HUES48 (cell line): ENCODE measurements around the gene FAM180A.

Experiments used
- H3K27ac ChIP-seq: one replicate; pipeline ENCODE4 v1.7.0; 2013; ENCODE audit warnings: low read depth, low read length, inconsistent platforms
- H3K27me3 ChIP-seq: 2 replicates; pipeline ENCODE4 v1.6.1; 2013; ENCODE audit warnings: mild to moderate bottlenecking, low read length; ENCODE audit not compliant: control insufficient read depth, insufficient read depth
- H3K36me3 ChIP-seq: 2 replicates; pipeline ENCODE4 v1.6.1; 2013; ENCODE audit warnings: low read length; ENCODE audit not compliant: control insufficient read depth, insufficient read depth
- H3K4me1 ChIP-seq: 2 replicates; pipeline ENCODE4 v1.6.1; 2013; ENCODE audit warnings: mild to moderate bottlenecking, low read length; ENCODE audit not compliant: control insufficient read depth, insufficient read depth
- H3K4me3 ChIP-seq: 2 replicates; pipeline ENCODE4 v1.5.1; 2013; ENCODE audit warnings: mild to moderate bottlenecking, low read depth, low read length
- H3K9ac ChIP-seq: 2 replicates; pipeline ENCODE4 v1.6.1; 2013; ENCODE audit warnings: mild to moderate bottlenecking, low read depth, low read length, moderate library complexity
- H3K9me3 ChIP-seq: 2 replicates; pipeline ENCODE4 v1.6.1; 2013; ENCODE audit warnings: low read length; ENCODE audit not compliant: control insufficient read depth, insufficient read depth

FAM180A gene

DNA sequence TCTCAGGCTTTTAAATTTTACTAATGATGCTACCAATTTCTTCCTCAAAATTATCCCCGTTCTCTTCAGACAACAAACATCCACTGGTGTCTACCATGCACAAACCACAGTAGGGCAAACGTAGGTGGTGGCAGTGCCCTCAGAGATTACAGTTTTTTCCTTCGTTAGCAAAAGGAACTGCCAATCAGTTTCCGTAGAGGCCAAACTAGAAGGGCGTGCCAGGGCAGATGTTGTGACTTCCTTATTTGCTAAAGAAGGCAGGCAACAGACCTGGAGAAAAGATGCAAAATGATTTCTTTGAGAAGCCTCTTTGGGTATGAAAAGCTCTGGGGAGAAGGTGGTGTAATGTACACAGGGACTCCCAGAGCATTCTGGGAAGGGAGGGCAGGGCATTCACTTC lies 7.6 kb upstream of the FAM180A start:
- H3K4me3 ChIP-seq, result no peak overlapping the region
- H3K27ac ChIP-seq, result no peak overlapping the region
- no peaks in the 10 kb centered on the region for H3K27me3 ChIP-seq
- no peak overlapping the region for H3K9ac ChIP-seq
- H3K9me3 ChIP-seq, result no peaks in the 10 kb centered on the region
- H3K4me1 ChIP-seq, result peaks cover 15% of the 10 kb centered on the region
- H3K36me3 ChIP-seq, result no peaks in the 10 kb centered on the region

GRCh38 chr7:135755351-135755753 lies 6.7 kb upstream of the FAM180A start:
- H3K4me3 ChIP-seq, result no peak overlapping the region
- no peaks in the 10 kb centered on the region for H3K36me3 ChIP-seq
- no peaks in the 10 kb centered on the region for H3K9me3 ChIP-seq
- H3K27ac ChIP-seq, result no peak overlapping the region
- H3K9ac ChIP-seq, result no peak overlapping the region
- peaks cover 15% of the 10 kb centered on the region for H3K4me1 ChIP-seq
- H3K27me3 ChIP-seq, result no peaks in the 10 kb centered on the region

DNA sequence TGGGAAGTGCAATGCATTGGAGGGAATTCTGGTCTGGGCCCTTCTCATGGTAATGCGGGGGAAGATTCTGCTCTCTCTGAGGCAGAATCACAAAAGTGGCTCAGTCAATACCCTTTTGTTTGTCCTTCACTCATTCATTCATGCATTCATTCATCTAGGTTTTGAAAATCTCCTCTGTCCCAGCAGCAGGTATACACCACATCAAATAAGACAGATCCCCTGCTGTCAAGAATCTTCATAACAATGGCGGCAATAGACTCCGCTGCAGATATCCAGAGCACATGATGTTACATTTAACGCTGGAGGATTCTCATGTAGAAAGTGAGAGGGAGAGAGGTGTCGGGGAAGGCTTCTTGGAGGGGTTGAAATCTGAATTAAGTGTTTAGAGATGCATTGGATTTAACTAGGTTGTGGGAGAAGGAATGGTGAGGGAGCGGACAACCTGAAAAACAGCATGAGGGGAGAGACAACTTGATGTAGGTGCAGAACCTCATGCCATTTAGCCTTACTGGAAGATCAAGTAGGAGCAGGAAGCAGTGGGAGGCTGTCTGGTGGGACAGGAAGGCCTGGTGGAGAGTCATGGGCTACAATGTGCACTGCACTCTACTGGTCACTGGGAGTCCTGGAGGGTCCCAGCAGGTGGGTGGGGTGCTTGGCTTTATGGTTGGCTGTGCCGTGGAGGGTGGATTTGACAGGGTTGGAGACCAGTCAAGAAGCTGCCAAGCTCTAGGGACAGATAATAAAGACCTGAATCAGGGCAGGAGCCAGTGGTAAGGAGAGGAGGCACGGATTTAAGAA lies 5.2 kb upstream of the FAM180A start:
- Histone ChIP-seq H3K36me3 (no peaks in the 10 kb centered on the region), H3K9ac (no peak overlapping the region), H3K27ac (peak overlapping the region; percentile 69), H3K4me3 (no peak overlapping the region), H3K27me3 (no peaks in the 10 kb centered on the region), H3K4me1 (peaks cover 10% of the 10 kb centered on the region), H3K9me3 (no peaks in the 10 kb centered on the region)

DNA sequence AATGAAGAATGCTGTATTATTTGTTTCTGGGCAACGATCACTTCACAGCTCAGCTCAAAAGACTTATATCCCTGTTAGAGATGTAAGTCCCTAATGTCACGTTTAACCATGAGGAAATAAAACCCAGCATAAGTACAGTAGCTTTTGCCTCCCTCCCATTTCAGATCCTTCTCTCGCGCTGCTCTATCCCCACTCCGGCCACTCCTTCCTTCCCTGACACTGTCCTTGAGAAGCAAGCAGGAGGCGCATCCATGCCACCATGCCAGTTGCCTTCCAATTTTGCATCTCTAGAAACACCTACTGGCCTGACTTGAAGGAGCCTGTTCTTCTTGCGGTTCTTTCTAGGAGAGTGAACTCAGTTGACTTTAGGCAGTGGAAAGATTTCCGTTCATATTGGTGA lies 1.2 kb downstream of the FAM180A start:
- no peak overlapping the region for H3K9ac ChIP-seq
- no peaks in the 10 kb centered on the region for H3K9me3 ChIP-seq
- no peak overlapping the region for H3K4me3 ChIP-seq
- H3K4me1 ChIP-seq, result peaks cover 6% of the 10 kb centered on the region
- H3K27ac ChIP-seq, result no peak overlapping the region
- no peaks in the 10 kb centered on the region for H3K36me3 ChIP-seq
- H3K27me3 ChIP-seq, result no peaks in the 10 kb centered on the region

GRCh38 chr7:135745703-135746312 lies 2.8 kb downstream of the FAM180A start:
- Histone ChIP-seq H3K9ac (no peak overlapping the region), H3K27ac (no peak overlapping the region), H3K4me3 (no peak overlapping the region)

GRCh38 chr7:135744938-135745702 lies 3.5 kb downstream of the FAM180A start:
- Histone ChIP-seq H3K4me3 (no peak overlapping the region), H3K4me1 (peaks cover 6% of the 10 kb centered on the region), H3K36me3 (no peaks in the 10 kb centered on the region), H3K27ac (no peak overlapping the region), H3K27me3 (no peaks in the 10 kb centered on the region), H3K9ac (no peak overlapping the region), H3K9me3 (no peaks in the 10 kb centered on the region)

More at GRCh38 chr7:135745703-135746312, 2.8 kb downstream of the FAM180A start:
- no peaks in the 10 kb centered on the region for H3K36me3 ChIP-seq
- H3K9me3 ChIP-seq, result no peaks in the 10 kb centered on the region
- H3K27me3 ChIP-seq, result no peaks in the 10 kb centered on the region
- peaks cover 6% of the 10 kb centered on the region for H3K4me1 ChIP-seq

DNA sequence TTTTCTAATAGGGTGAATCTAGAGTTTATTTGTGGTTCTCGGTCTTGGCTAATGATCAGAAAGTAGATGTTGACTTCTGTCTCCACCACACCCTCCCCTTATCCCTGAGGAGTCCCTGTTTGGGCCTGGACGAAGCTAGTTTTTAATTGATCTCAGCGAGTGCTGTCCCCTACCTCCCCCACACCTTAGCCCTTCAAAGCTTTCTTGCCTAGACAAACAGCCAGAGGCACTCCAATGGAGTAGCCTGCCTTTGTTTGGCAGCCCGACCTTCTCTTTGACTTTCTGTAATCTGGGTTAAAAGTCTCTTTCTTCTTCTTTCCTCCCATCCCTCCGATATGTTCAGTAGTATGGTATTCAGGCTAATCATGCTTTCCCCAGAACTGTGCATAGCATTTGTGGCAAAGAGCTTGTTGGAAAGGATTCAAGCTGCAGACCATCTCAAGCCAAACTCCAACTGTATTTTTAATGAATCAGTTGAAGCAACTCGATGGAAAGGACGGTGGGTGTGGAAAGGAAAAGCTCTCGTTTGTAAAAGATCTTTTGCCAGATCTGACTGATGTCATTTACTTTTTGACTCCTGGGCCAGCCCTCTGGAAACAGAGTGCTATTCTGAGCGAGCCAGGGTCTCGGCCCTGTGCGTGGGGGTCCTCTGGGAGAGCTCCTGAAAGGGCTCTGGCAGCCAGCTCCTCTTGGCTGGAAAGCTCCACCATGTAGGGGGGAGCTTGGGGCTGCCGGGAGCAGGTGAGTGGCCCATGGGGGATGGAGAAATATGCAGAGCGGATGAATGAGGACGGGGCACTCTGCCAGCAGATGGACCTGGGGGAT lies 4.5 kb downstream of the FAM180A start:
- no peaks in the 10 kb centered on the region for H3K9me3 ChIP-seq
- no peak overlapping the region for H3K27ac ChIP-seq
- H3K27me3 ChIP-seq, result no peaks in the 10 kb centered on the region
- H3K9ac ChIP-seq, result no peak overlapping the region
- H3K4me1 ChIP-seq, result peaks cover 6% of the 10 kb centered on the region
- H3K4me3 ChIP-seq, result no peak overlapping the region
- no peaks in the 10 kb centered on the region for H3K36me3 ChIP-seq

DNA sequence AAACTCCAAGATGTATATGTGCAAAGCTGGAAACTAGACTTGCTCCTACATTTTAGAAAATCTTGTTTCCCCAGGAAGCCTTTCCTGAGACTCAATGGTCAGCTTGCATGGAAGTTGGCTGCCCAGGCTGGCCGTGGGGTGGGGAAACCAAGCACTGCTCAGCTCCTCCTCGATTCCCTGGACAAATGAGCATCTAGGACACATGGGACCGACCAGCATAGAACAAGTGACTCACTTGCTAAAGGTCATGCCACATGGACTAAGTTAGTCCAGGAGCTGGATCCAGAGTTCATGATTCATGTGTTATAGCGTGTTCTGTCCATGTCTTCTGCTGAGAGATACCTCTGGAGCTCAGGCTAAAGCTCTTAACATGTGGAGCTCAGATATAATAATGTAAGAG lies 6.2 kb downstream of the FAM180A start:
- Histone ChIP-seq H3K4me1 (peaks cover 6% of the 10 kb centered on the region), H3K4me3 (no peak overlapping the region), H3K9ac (no peak overlapping the region), H3K27me3 (no peaks in the 10 kb centered on the region), H3K36me3 (no peaks in the 10 kb centered on the region), H3K27ac (no peak overlapping the region), H3K9me3 (no peaks in the 10 kb centered on the region)

DNA sequence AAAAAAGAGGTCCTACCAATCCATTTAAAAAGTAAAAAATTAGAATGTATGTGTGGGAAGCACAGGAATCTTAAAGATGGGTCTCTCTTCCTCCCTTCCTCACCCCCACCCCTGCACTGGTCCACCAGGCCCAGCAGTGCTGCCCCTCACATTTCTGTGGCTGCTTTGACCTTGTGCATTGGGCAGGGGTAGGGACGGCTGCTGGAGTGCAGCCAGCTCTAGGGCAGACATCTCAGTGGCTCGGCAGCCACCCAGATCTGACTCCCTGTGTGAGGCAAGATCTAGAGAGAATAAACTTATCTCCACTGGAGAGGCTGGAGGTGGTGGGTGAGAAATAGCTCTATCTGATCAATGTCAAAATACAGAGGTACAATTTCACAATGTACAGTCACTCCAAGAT lies 6.7 kb downstream of the FAM180A start:
- Histone ChIP-seq H3K27ac (no peak overlapping the region), H3K4me3 (no peak overlapping the region), H3K36me3 (no peaks in the 10 kb centered on the region), H3K4me1 (peaks cover 6% of the 10 kb centered on the region), H3K27me3 (no peaks in the 10 kb centered on the region), H3K9ac (no peak overlapping the region), H3K9me3 (no peaks in the 10 kb centered on the region)

DNA sequence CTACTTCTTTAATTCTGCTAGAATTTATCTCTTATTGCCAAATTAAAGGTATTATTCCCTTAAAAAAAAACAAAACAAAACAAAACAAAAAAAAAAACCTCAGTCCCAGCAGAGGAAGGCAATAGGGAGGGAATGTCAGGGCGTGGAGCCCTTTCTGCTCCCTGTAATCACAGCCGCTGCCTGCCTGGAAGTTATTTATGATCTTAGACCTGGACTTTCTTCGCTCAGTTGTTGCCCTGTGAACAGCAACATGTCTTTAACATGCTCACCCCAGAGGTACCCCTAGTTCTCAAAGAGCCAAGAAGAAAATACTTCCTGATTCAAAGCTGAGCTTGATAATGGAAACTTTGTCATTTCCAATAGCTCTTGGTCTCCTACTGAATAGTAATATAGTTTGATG lies 7.7 kb downstream of the FAM180A start:
- H3K36me3 ChIP-seq, result no peaks in the 10 kb centered on the region
- no peak overlapping the region for H3K9ac ChIP-seq
- no peaks in the 10 kb centered on the region for H3K9me3 ChIP-seq
- peaks cover 6% of the 10 kb centered on the region for H3K4me1 ChIP-seq
- H3K27ac ChIP-seq, result no peak overlapping the region
- H3K27me3 ChIP-seq, result no peaks in the 10 kb centered on the region
- no peak overlapping the region for H3K4me3 ChIP-seq
